HCT116 (cell line): ENCODE measurements around the gene NF2.

Experiments used
- CTCF ChIP-seq, 3 experiments: fragments of 200-600 bp in 1 of 3; sonication (generic) in 1 of 3; IDR thresholded peaks in 2 of 3; conservative IDR thresholded peaks in 1 of 3; 2 replicates each; pipeline ENCODE4 v1.5.1; 2012 to 2017; ENCODE audit warnings: low read depth in 2 of 3, low read length in 2 of 3, antibody characterized with exemption in 1 of 3, borderline replicate concordance in 1 of 3, control low read depth in 1 of 3, mild to moderate bottlenecking in 1 of 3, mixed read lengths in 1 of 3, mixed run types in 1 of 3, moderate library complexity in 1 of 3; ENCODE audit not compliant: insufficient read depth in 1 of 3
- EZH2 ChIP-seq: fragments of 200-600 bp; sonication (generic); IDR thresholded peaks from 2 replicates; pipeline ENCODE4 v1.6.1; 2017; ENCODE audit warnings: antibody characterized with exemption, mixed run types
- POLR2A ChIP-seq: IDR thresholded peaks from 2 replicates; pipeline ENCODE4 v1.7.0; 2011; ENCODE audit warnings: borderline replicate concordance; ENCODE audit not compliant: insufficient read depth, insufficient read length; ENCODE audit errors: extremely low read depth
- REST ChIP-seq: IDR thresholded peaks from 2 replicates; pipeline ENCODE4 v1.6.1; 2012; ENCODE audit warnings: low read depth
- SRF ChIP-seq: IDR thresholded peaks from 2 replicates; pipeline ENCODE4 v1.6.1; 2012; ENCODE audit warnings: low read depth
- TF ChIP-seq, protein P1 (sequence below): IDR thresholded peaks from 2 replicates; pipeline ENCODE4 v1.6.1; 2012

DNA sequence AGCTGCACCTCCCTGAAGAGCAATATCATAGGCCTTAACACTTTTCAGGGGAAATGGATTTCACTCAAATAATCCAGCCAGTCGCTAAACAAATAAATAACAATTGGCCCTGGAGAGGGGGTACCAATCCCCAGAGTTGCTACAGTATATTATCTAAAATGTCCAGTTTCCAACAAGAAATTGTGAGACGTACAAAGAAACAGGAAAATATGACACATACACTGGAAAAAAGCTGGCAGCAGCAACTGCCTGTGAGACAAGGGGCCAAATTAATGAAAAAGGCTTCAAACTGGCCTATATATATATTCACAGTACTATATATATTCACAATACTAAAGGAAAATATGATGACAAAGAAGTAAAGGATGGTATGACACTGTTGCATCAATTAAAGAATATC, 4.0 kb downstream of the NF2 start:
- no peak for TF ChIP-seq CTCF (IDR thresholded peaks at IDR 0.05 in 2 of 3, conservative IDR thresholded peaks at IDR 0.05 in 1 of 3; ENCODE audit: borderline replicate concordance in 1 of 3, insufficient read depth in 1 of 3, low read depth in 2 of 3, low read length in 2 of 3)
- TF ChIP-seq, protein P1, sequence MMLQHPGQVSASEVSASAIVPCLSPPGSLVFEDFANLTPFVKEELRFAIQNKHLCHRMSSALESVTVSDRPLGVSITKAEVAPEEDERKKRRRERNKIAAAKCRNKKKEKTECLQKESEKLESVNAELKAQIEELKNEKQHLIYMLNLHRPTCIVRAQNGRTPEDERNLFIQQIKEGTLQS: no peak
- no peak for TF ChIP-seq EZH2
- no peak for TF ChIP-seq REST
- no peak for TF ChIP-seq SRF
- TF ChIP-seq POLR2A: no peak
